PC-3 (cell line): ENCODE data around the gene ATXN7L3B. TPM values are rescaled to one million over a fixed set of nuclear protein-coding genes. Genes with fewer than 3 reads are reported as not detected.
"Not testable (repeated sequence)": the region's sequence is repeated elsewhere in the genome, so short reads cannot be mapped to it uniquely, and the experiment has no call there.

ENCODE experiments used
- ATAC-seq: fragments of 200-7000 bp; cut with Tn5 transposase; 2 replicates; pipeline ENCODE4 v1.9.1; 2020; ENCODE audit warnings: mild to moderate bottlenecking, moderate library complexity
- BruUV-seq: library from RNA; stranded (reverse); fragments of 400-500 nt; replicated peaks from 2 replicates; lab custom pipeline; 2021; lab: Mats Ljungman, UMichigan
- CTCF ChIA-PET: fragments of 300-600 bp; sonication (Branson Sonifier 250); formaldehyde crosslinking; loops from one replicate; lab custom pipeline; 2022; ENCODE audit warnings: antibody characterized with exemption; lab: Charles Lee
- POLR2A ChIA-PET: fragments of 300-600 bp; sonication (Branson Sonifier 250); formaldehyde crosslinking; loops from one replicate; lab custom pipeline; 2022; ENCODE audit warnings: antibody characterized with exemption; ENCODE audit not compliant: unreplicated experiment; lab: Charles Lee
- DNase-seq: peaks from one replicate; pipeline ENCODE4 v3.0.0-alpha.2; 2015
- H2AFZ ChIP-seq: fragments of 300-600 bp; sonication (generic); 2 replicates; pipeline ENCODE4 v1.6.0; 2016; ENCODE audit warnings: antibody characterized with exemption, low read length
- H3F3A ChIP-seq: fragments of 300-600 bp; sonication (generic); one replicate; pipeline ENCODE4 v1.6.0; 2017; ENCODE audit warnings: antibody characterized with exemption, low read length, control low read depth, mild to moderate bottlenecking; ENCODE audit not compliant: unreplicated experiment
- H3K27ac ChIP-seq: fragments of 300-600 bp; sonication (generic); 2 replicates; pipeline ENCODE4 v1.5.1; 2016; ENCODE audit warnings: mild to moderate bottlenecking, low read length
- H3K27me3 ChIP-seq: fragments of 300-600 bp; sonication (generic); 2 replicates; pipeline ENCODE4 v1.6.1; 2016; ENCODE audit warnings: low read length, mixed read lengths
- H3K36me3 ChIP-seq: fragments of 300-600 bp; sonication (generic); 2 replicates; pipeline ENCODE4 v1.6.1; 2016; ENCODE audit warnings: low read depth, mixed run types, low read length, mixed read lengths
- H3K4me1 ChIP-seq: fragments of 300-600 bp; sonication (generic); 2 replicates; pipeline ENCODE4 v1.5.1; 2016; ENCODE audit warnings: low read length; ENCODE audit not compliant: insufficient read depth
- H3K4me2 ChIP-seq: fragments of 300-600 bp; sonication (generic); 2 replicates; pipeline ENCODE4 v1.6.0; 2016; ENCODE audit warnings: low read length
- H3K4me3 ChIP-seq: fragments of 300-600 bp; sonication (generic); 2 replicates; pipeline ENCODE4 v1.5.1; 2016; ENCODE audit warnings: mild to moderate bottlenecking, low read length, mixed read lengths
- H3K79me2 ChIP-seq: fragments of 300-600 bp; sonication (generic); 2 replicates; pipeline ENCODE4 v1.6.1; 2017; ENCODE audit warnings: low read length, mixed read lengths
- H3K9ac ChIP-seq: fragments of 300-600 bp; sonication (generic); 2 replicates; pipeline ENCODE4 v1.6.0; 2016; ENCODE audit warnings: mild to moderate bottlenecking, low read length
- H3K9me2 ChIP-seq: fragments of 300-600 bp; sonication (generic); replicated peaks from 2 replicates; pipeline ENCODE4 v1.6.1; 2016; ENCODE audit warnings: mixed run types, low read length, mixed read lengths
- H3K9me3 ChIP-seq: fragments of 300-600 bp; sonication (generic); 2 replicates; pipeline ENCODE4 v1.6.1; 2016; ENCODE audit warnings: low read length, mixed read lengths
- H4K20me1 ChIP-seq: fragments of 300-600 bp; sonication (generic); 2 replicates; pipeline ENCODE4 v1.6.1; 2016; ENCODE audit warnings: low read length, mixed read lengths
- EZH2 ChIP-seq: fragments of 300-600 bp; sonication (generic); IDR thresholded peaks from one replicate; pipeline ENCODE4 v1.6.1; 2017; ENCODE audit warnings: antibody characterized with exemption, mild to moderate bottlenecking, low read length; ENCODE audit not compliant: unreplicated experiment
- EZH2phosphoT487 ChIP-seq: fragments of 300-600 bp; sonication (generic); IDR thresholded peaks from 2 replicates; pipeline ENCODE4 v1.6.1; 2018; ENCODE audit warnings: mild to moderate bottlenecking, antibody characterized with exemption, low read length, borderline replicate concordance
- intact Hi-C: fragments of 100-400 bp; cut with micrococcal nuclease; formaldehyde crosslinking; loops from 2 replicates; pipeline ENCODE4 v1.9.0; 2023
- total RNA-seq: library from RNA; depleted of rRNA; stranded (reverse); fragments of >200 nt; gene quantifications from 2 replicates; pipeline ENCODE4 v1.2.3, GENCODE V29; 2014
- TF ChIP-seq, protein P1 (sequence below): fragments of 300-600 bp; sonication (generic); conservative IDR thresholded peaks from 2 replicates; pipeline ENCODE4 v1.5.1; 2017; ENCODE audit warnings: antibody characterized with exemption, low read depth, mild to moderate bottlenecking, low read length

Gene ATXN7L3B
- total RNA-seq, 1 experiment from 2014 or later: 25.5 TPM

DNA sequence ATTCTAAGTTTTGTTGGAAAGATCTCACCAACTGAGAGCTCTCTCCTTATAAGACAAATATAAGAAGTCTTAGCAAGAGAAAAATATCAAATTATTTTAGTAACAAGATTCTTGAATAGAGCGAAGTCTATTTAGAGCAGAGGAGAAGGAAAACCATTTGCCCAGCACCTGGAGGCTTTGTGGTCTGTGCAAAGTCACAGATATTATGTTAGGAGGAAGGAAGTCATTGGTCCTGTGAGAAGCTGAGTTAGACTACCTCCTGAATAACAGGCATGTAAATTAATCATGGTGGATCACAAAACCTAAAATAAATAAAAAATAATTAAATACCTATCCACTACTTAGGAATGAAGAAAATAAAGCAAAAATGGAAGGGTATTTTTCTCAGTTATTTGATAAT, 38.4 kb upstream of the ATXN7L3B start:
- TF ChIP-seq EZH2 (no peak), EZH2phosphoT487 (no peak)
- TF ChIP-seq, protein P1, sequence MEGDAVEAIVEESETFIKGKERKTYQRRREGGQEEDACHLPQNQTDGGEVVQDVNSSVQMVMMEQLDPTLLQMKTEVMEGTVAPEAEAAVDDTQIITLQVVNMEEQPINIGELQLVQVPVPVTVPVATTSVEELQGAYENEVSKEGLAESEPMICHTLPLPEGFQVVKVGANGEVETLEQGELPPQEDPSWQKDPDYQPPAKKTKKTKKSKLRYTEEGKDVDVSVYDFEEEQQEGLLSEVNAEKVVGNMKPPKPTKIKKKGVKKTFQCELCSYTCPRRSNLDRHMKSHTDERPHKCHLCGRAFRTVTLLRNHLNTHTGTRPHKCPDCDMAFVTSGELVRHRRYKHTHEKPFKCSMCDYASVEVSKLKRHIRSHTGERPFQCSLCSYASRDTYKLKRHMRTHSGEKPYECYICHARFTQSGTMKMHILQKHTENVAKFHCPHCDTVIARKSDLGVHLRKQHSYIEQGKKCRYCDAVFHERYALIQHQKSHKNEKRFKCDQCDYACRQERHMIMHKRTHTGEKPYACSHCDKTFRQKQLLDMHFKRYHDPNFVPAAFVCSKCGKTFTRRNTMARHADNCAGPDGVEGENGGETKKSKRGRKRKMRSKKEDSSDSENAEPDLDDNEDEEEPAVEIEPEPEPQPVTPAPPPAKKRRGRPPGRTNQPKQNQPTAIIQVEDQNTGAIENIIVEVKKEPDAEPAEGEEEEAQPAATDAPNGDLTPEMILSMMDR: no peak
- no peaks in the 10 kb centered on the region for H3K27me3 ChIP-seq
- no peak overlapping the region for H3K9ac ChIP-seq
- ChIA-PET CTCF (no interaction called here), POLR2A (no interaction called here)
- ATAC-seq: no peak
- H3K9me3 ChIP-seq: no peaks in the 10 kb centered on the region
- no peaks in the 10 kb centered on the region for H3K79me2 ChIP-seq
- no peak overlapping the region for H3K27ac ChIP-seq
- H3K4me2 ChIP-seq: no peak overlapping the region
- no peaks in the 10 kb centered on the region for H3F3A ChIP-seq
- no peak overlapping the region for H2AFZ ChIP-seq
- H3K4me1 ChIP-seq: no peaks in the 10 kb centered on the region
- no TSS peak for BruUV-seq
- H3K36me3 ChIP-seq: no peaks in the 10 kb centered on the region
- no peaks in the 10 kb centered on the region for H4K20me1 ChIP-seq
- DNase-seq: no peak
- intact Hi-C loops: no loop called here
- no peak overlapping the region for H3K4me3 ChIP-seq
- no peaks in the 10 kb centered on the region for H3K9me2 ChIP-seq

- H2AFZ ChIP-seq, H3K4me1 ChIP-seq, ATAC-seq, H3K9me2 ChIP-seq, H3K36me3 ChIP-seq, H3K9me3 ChIP-seq, H3K27me3 ChIP-seq, BruUV-seq, H3F3A ChIP-seq, H4K20me1 ChIP-seq, intact Hi-C loops, H3K9ac ChIP-seq, CTCF ChIA-PET, DNase-seq, H3K4me3 ChIP-seq, H3K4me2 ChIP-seq, POLR2A ChIA-PET, H3K27ac ChIP-seq, H3K79me2 ChIP-seq: not testable (repeated sequence)
Observed at GRCh38 chr12:74508873-74509657, 28.6 kb upstream of the ATXN7L3B start.

GRCh38 chr12:74509886-74510285, 27.7 kb upstream of the ATXN7L3B start:
- Histone ChIP-seq H3K9ac (no peak overlapping the region), H3K27ac (no peak overlapping the region), H4K20me1 (no peaks in the 10 kb centered on the region), H3K27me3 (no peaks in the 10 kb centered on the region), H3K79me2 (no peaks in the 10 kb centered on the region), H3K9me2 (no peaks in the 10 kb centered on the region), H3K4me3 (no peak overlapping the region), H3K36me3 (no peaks in the 10 kb centered on the region), H3F3A (no peaks in the 10 kb centered on the region), H3K4me1 (no peaks in the 10 kb centered on the region), H2AFZ (no peak overlapping the region), H3K4me2 (no peak overlapping the region), H3K9me3 (no peaks in the 10 kb centered on the region)
- DNase-seq (no peak), ATAC-seq (no peak)
- CTCF ChIA-PET: no interaction called here
- intact Hi-C loops: no loop called here
- POLR2A ChIA-PET: no interaction called here
- no TSS peak for BruUV-seq
- TF ChIP-seq EZH2phosphoT487: no peak
- no peak for TF ChIP-seq EZH2
- TF ChIP-seq, protein P1: no peak
